Cardiac fibroblast (primary cell): Measurements from ENCODE around the gene AMPD2.

ENCODE experiments used
- DNase-seq, 2 donors: peaks; one replicate each; pipeline versions ENCODE4 v3.0.0 to v3.0.0-alpha.2; 2010; ENCODE audit warnings: low read depth in 2 of 2
- H3K4me3 ChIP-seq, 2 donors: replicated peaks in 1 of 2; 1 replicate in 1 of 2; 2 replicates in 1 of 2; pipeline ENCODE4 v1.5.1; 2011; ENCODE audit warnings: low read depth in 2 of 2, low read length in 2 of 2, mild to moderate bottlenecking in 2 of 2, moderate library complexity in 1 of 2
- CTCF ChIP-seq: IDR thresholded peaks from one replicate; pipeline ENCODE4 v1.5.1; 2011; ENCODE audit warnings: low read depth, mild to moderate bottlenecking, low read length, inconsistent platforms

Gene AMPD2

GRCh38 chr1:109629372-109630030 is 9.9 kb downstream of the AMPD2 start:
- no peak for TF ChIP-seq CTCF
- DNase-seq, result no peak
- no peak overlapping the region for H3K4me3 ChIP-seq

- H3K4me3 ChIP-seq, result no peak overlapping the region
- TF ChIP-seq CTCF, result peak; percentile 8
- no peak for DNase-seq
Measured at GRCh38 chr1:109630081-109630897, 10.7 kb downstream of the AMPD2 start.

GRCh38 chr1:109630898-109631512 is 11.4 kb downstream of the AMPD2 start:
- no peak for TF ChIP-seq CTCF
- no peak for DNase-seq

GRCh38 chr1:109631513-109632505 is 12.2 kb downstream of the AMPD2 start:
- TF ChIP-seq CTCF, result no peak
- DNase-seq, result no peak
- H3K4me3 ChIP-seq, result no peak overlapping the region

More at GRCh38 chr1:109630898-109631512, 11.4 kb downstream of the AMPD2 start:
- H3K4me3 ChIP-seq, result no peak overlapping the region

GRCh38 chr1:109632671-109633346 is 13.2 kb downstream of the AMPD2 start:
- TF ChIP-seq CTCF, result no peak
- DNase-seq, result no peak

More at GRCh38 chr1:109632671-109633346, 13.2 kb downstream of the AMPD2 start:
- H3K4me3 ChIP-seq, result no peak overlapping the region
